HG03460 (cell line): Measurements from ENCODE around the gene PRR16.

Experiments
- ATAC-seq: cut with Tn5 transposase; IDR thresholded peaks from one replicate; pipeline ENCODE4 v1.9.1; 2021; ENCODE audit not compliant: unreplicated experiment

The PRR16 gene

DNA sequence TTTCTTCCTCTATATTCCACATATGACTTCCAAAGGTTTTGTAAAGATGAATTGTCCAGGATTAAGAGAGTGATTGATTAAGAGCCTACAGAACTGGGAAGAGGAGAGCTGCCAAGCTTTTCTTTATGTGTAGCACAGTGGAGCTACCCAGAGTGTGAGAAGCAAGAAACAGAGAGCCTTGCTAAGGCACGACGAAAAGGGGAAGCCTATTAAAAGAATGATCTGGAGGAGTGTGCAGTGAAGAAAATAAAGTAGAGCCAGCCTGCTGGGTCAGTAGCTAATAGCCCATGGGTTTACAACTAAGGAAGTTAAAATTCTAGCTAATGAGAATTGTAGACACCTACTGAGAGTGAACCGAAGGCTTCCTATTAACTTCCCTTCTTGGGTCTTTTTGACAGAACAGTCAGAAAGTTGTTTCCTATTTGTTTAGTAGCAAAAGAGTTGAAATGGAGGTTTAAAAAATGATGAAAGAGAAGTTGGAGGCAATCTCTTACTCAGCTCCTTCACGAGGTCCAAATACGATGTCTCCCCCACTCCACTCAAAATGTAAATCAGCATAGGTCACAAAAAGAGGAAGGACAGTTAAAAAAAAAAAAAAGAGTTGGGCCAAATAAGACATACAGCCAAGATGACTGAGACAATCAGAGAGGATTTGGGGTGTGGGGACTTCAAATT is 957 bp upstream of the PRR16 start:
- ATAC-seq: no peak

- ATAC-seq: no peak
Observed at GRCh38 chr5:120464627-120465435, 731 bp downstream of the PRR16 start.

GRCh38 chr5:120465436-120465961 is 1.4 kb downstream of the PRR16 start:
- ATAC-seq: no peak

DNA sequence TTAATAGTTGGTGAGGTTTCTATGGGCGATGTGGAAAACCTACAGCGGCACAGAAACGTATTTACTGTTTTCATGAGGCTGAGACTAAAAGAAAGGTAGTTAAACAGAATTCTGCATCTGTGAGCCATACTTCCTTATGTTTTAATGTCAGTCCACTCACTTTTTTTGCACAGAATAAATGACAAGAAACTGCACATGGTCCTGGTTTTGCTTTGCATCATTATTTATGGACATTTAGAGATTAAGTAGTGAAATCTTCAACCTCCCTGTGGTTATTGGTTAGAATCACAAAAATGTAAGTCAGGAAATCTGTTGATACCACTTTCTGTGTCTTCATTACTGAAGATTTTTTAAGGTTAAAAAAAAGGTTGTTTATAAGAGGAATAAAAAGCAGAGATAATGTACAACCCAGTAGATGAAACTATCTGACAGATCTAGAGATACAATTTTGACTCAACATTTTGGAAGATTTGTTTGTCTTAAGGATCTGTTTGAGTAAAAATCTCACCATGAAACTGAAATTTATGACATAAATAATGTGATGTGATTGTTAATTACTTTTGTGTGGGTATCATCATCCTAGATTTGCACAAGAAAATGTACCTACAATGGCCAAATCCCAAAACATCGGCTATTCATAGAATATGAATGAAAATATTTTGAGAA is 2.4 kb downstream of the PRR16 start:
- no peak for ATAC-seq

DNA sequence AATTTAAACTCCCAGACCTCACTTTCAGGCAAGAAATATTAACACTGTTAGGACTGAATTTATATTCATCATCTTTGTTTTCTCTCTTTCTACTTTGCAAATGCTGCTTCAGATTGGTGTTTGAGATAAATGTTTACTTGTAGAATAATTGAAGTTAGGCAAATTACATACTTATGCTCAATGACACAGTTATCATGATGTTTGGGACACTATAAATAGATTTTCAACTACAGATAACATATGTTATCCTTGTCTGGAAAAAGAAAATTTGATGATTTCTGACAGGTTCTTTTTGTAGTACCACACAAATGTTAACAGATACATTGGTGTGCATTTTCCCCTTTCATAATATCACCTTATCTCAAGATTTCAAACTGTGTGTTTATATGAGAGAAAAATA is 7.9 kb downstream of the PRR16 start:
- no peak for ATAC-seq

DNA sequence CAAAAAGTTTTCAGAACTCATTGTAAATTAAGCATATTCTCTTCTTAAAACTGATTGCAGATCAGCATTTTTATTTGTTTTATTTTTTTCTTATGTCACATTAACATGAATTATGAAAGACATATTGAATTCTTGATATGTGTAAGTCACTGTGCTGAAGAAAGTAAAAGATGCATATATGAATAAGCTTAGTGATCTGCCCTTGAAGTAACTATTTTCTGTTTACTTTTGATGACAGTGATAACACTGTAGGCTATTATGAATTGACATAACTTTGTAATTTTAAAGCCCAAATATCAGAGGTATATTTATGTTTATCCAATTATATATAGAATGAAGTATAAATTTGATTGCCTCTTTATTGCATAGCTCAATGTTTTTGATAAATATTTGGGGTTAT is 8.8 kb downstream of the PRR16 start:
- no peak for ATAC-seq

GRCh38 chr5:120473332-120473731 is 9.2 kb downstream of the PRR16 start:
- ATAC-seq: no peak

- no peak for ATAC-seq
Observed at GRCh38 chr5:120476063-120476462, 12.0 kb downstream of the PRR16 start.

DNA sequence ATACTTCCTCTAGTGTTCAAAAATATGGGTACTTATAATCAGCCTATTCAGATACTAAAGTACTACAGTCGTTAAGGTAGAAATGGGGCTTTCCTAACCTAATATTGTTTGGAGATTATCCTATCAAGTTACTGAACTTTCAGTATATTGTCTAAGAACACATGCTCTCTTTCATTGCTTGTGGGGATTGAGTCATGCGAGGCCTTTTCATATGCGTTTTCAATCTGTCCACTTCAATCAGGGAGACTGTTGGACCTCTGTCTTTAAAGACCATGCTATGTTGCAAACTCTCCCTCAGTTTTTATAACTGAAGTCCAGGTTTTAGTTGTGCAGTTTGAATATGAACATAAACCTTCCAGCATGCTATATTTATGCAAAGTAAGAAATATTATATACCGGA is 15.0 kb downstream of the PRR16 start:
- no peak for ATAC-seq

GRCh38 chr5:120499876-120500563 is 35.9 kb downstream of the PRR16 start:
- no peak for ATAC-seq

DNA sequence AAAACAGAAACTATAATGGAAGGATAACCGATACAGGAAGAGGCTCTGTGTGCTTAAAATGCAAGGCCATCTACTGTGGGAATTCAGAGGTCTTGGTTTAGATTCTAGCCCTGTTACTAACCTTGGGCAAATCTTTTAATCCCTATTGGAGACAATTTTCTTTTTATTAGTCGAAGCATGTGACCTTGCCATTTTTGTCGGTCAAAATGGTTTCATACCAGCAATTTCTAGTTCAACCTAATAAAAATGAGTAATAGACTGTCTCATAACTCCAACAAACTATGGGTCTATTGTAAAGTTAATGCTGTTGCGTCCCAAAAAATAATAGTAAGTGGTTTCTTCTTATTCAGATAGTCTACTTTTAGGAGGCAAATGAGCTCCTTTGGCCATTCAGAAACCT is 38.4 kb downstream of the PRR16 start:
- ATAC-seq: no peak

DNA sequence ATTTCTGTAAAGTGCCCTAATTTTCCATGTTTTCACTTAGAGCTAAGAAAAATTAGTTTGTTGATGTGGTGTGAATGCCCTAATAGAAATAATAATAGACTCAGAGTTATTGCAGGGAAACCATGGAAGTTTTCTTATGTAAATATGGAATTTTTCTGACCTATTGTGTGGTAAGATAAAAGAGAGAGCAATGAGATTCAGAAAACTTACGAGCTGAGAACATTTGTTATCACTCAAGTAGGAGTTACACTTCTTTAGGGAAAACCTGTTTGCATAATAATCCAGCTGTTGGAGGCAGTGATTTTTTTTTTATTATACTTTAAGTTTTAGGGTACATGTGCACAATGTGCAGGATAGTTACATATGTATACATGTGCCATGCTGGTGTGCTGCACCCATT is 39.2 kb downstream of the PRR16 start:
- ATAC-seq: no peak

DNA sequence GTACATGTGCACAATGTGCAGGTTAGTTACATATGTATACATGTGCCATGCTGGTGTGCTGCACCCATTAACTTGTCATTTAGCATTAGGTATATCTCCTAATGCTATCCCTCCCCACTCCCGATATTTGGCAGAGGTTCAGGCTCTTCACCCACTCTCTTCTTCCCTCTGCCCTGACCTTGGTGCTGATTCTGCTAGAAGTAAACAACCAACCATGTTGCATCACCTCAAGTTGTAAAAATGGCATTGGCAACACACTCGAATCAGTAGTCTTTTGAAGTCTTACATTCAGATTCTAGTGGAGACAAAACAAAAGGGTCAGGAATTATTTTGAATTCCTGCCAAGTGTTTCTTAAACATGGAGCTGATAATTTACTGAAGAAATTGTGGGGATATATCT is 40.0 kb downstream of the PRR16 start:
- ATAC-seq: no peak

- no peak for ATAC-seq
Observed at GRCh38 chr5:120507197-120507596, 43.1 kb downstream of the PRR16 start.

DNA sequence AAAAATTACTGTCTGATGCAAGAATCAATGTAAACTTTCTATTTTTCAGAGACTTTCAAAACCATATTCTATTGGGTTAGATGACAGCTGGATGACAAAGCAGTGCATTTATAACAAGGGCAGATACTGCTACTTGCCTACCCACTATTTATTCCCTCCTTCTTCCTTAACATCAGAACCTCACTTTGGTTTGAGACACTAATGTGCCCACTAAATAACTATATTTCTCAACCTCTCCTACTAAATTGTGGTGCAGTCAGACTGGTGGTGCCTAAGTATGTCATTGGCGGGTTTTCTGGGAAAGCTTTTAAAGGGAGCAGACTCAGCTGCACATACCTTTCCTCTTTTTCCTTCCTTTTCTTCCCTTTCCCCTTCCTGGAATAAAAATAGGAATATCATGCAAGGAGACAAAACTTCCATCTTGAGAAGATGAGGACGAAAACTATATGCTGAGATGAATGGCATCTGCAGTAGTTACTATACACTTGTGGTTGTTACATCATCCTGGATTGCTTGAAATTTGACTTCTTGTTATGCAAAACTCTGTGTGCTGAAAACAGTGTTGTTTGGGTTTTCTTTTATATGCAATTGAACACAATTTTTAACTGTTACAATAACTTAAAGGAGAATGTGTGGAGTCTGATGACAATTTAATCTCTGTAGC is 43.8 kb downstream of the PRR16 start:
- ATAC-seq: no peak

GRCh38 chr5:120509053-120509452 is 45.0 kb downstream of the PRR16 start:
- ATAC-seq: no peak

GRCh38 chr5:120510098-120510637 is 46.1 kb downstream of the PRR16 start:
- no peak for ATAC-seq

GRCh38 chr5:120510994-120511686 is 47.0 kb downstream of the PRR16 start:
- no peak for ATAC-seq

DNA sequence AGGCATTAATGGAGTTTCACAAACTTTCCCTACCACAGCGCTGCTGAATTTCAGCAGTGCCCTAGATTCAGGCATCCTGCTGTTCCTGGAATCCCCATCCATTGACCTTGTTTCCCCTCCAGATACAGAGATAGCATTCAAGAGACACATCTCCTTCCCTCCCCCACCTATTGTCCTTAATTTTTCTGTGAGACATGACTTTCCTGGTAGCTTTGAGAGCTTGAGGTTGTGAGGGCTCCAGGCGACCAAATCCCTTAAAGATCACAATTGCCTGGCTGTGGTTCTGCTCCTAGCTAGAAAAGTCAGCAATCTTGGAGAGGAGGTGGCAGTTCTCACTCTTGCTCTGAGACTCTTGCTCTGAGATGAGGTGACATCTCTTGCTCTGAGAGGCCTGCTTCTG is 48.0 kb downstream of the PRR16 start:
- ATAC-seq: no peak
